Lung (tissue), 12 donors: ENCODE results near the gene POLR1D. TPM values are rescaled to one million over a fixed set of nuclear protein-coding genes. Genes with fewer than 3 reads are reported as not detected.
A peak's percentile ranks its signal among the peaks of the same experiment; 100 is the strongest.

Experiments used
- ATAC-seq: fragments of 200-7000 bp; cut with Tn5 transposase; one replicate; pipeline ENCODE4 v1.9.1; 2020; ENCODE audit warnings: moderate number of reproducible peaks; ENCODE audit not compliant: insufficient read depth, low FRiP score
- DNase-seq, 3 donors: peaks; one replicate each; pipeline ENCODE4 v3.0.0-alpha.2; 2013 to 2017
- H3K27ac ChIP-seq, 2 donors: one replicate each; pipeline ENCODE4 v1.5.1; 2013; ENCODE audit warnings: mild to moderate bottlenecking in 2 of 2, moderate library complexity in 2 of 2, control low read depth in 1 of 2, inconsistent platforms in 1 of 2, low read depth in 1 of 2, low read length in 1 of 2
- H3K27me3 ChIP-seq, 3 donors: one replicate each; pipeline ENCODE4 v1.5.1; 2013; ENCODE audit warnings: low read length in 2 of 3; ENCODE audit not compliant: control insufficient read depth in 3 of 3, insufficient read depth in 3 of 3
- H3K36me3 ChIP-seq, 4 donors: one replicate each; pipeline ENCODE4 v1.5.1; 2013; ENCODE audit warnings: low read length in 4 of 4, mild to moderate bottlenecking in 1 of 4, moderate library complexity in 1 of 4; ENCODE audit not compliant: control insufficient read depth in 4 of 4, insufficient read depth in 4 of 4
- H3K4me1 ChIP-seq, 5 donors: one replicate each; pipeline ENCODE4 v1.5.1; 2013; ENCODE audit warnings: low read length in 5 of 5, mild to moderate bottlenecking in 2 of 5, moderate library complexity in 1 of 5; ENCODE audit not compliant: control insufficient read depth in 5 of 5, insufficient read depth in 5 of 5
- H3K4me3 ChIP-seq: one replicate; pipeline ENCODE4 v1.5.1; 2013; ENCODE audit warnings: mild to moderate bottlenecking, control low read depth, moderate library complexity
- H3K9ac ChIP-seq, 2 donors: one replicate each; pipeline ENCODE4 v1.5.1; 2013; ENCODE audit warnings: low read length in 2 of 2, control low read depth in 1 of 2; ENCODE audit not compliant: insufficient read depth in 1 of 2
- H3K9me3 ChIP-seq, 4 donors: one replicate each; pipeline ENCODE4 v1.5.1; 2013; ENCODE audit warnings: low read length in 3 of 4, mild to moderate bottlenecking in 1 of 4, moderate library complexity in 1 of 4; ENCODE audit not compliant: control insufficient read depth in 4 of 4, insufficient read depth in 3 of 4
- WGBS, 2 donors: extraction: QIAGEN DNeasy Blood & Tissue Kit; methylation state at CpG; one replicate each; pipeline ENCODE4 v1.1.7; 2013; 5-methylcytosine and 5-hydroxymethylcytosine counted together
- polyA plus RNA-seq, 2 donors: library from polyadenylated mRNA; stranded (reverse); fragments of 200-250 nt; gene quantifications; one replicate each; pipeline ENCODE4 v1.2.1, GENCODE V29; 2013
- total RNA-seq, 2 donors: library from RNA; depleted of rRNA in 1 of 2; stranded (reverse); fragments of >200 nt in 1 of 2; gene quantifications; one replicate each; pipeline ENCODE4 v1.2.1, GENCODE V29; 2014 to 2021
- TF ChIP-seq, protein P1 (sequence below): IDR thresholded peaks from 2 replicates; pipeline ENCODE4 v1.5.1; 2012; ENCODE audit warnings: mild to moderate bottlenecking; ENCODE audit errors: control extremely low read depth, extremely low read depth
- donor health status: control.
- donor health status: control.
- donor health status: Bipolar disorder and iron deficiency.
- donor health status: healthy.
- donor health status: DM: yes; HTN: yes; CAD: no.

The POLR1D gene
- total and polyA plus RNA-seq, 4 donors: 93.8 to 132 (median 104) TPM

DNA sequence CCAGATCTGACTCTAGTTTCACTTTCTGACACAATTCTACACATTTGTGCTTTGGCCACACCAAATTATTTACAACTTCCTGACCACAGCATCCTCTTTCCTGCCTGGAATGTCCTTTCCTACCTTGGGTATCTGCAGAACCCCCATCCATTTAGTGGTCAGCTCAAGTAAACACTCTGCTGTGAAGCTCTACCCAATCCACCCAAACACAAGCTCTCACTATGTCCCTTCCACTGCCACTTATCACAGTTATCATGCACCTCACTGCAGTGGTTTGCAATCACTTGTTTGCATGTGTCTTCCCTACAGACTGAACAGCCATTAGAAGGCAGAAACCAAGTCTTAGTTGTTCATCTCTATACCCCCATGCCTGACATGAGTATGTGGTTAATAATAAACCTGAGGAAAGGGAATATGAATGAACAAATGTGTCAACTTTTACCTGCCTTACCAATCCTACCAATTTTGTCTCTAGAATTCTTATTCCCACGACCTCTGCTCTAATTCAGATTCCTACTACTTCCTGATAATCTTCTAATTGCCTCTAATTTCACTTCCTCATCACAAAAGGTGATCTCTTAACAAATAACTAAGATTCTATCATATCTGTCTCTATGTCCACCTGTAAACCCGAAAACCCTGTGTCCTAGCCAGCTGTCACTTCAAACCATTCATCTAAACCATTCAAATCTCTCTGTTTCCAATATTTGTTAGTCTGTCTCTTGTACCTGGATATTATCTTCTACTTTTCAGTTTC is 26.5 kb upstream of the POLR1D start:
- no peak overlapping the region for H3K4me3 ChIP-seq
- no peak for ATAC-seq
- 74 to 87% methylated on average over 2 of the region's 2 CpGs for WGBS, 2 donors
- H3K9me3 ChIP-seq: no peaks in the 10 kb centered on the region
- no peaks in the 10 kb centered on the region for H3K27me3 ChIP-seq
- TF ChIP-seq, protein P1, sequence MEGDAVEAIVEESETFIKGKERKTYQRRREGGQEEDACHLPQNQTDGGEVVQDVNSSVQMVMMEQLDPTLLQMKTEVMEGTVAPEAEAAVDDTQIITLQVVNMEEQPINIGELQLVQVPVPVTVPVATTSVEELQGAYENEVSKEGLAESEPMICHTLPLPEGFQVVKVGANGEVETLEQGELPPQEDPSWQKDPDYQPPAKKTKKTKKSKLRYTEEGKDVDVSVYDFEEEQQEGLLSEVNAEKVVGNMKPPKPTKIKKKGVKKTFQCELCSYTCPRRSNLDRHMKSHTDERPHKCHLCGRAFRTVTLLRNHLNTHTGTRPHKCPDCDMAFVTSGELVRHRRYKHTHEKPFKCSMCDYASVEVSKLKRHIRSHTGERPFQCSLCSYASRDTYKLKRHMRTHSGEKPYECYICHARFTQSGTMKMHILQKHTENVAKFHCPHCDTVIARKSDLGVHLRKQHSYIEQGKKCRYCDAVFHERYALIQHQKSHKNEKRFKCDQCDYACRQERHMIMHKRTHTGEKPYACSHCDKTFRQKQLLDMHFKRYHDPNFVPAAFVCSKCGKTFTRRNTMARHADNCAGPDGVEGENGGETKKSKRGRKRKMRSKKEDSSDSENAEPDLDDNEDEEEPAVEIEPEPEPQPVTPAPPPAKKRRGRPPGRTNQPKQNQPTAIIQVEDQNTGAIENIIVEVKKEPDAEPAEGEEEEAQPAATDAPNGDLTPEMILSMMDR: no peak
- H3K4me1 ChIP-seq: peaks cover 0 to 23% (median 0%) of the 10 kb centered on the region in 5 donors
- DNase-seq: no peak
- H3K36me3 ChIP-seq: no peaks in the 10 kb centered on the region
- H3K27ac ChIP-seq: no peak overlapping the region
- H3K9ac ChIP-seq: no peak overlapping the region

DNA sequence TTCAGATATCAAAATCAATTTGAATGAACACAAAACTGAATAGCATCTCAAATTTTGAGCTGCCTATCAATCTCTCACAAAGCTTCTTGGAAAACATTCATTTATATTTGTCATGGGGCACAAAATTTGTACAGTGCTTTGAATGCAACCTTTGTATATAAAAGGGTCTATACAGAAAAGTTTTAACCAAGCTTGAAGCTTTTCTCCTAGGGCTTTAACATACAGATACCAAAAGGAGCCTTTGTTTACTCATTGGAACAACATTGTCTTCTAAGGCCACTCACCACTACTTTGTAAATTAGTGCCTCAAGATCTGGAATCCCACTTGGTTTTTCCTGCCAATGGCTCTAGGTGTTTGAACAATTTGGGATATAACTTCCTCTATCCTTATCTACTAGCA is 22.6 kb upstream of the POLR1D start:
- DNase-seq (no peak), ATAC-seq (no peak)
- Histone ChIP-seq H3K4me3 (no peak overlapping the region), H3K4me1 (peaks cover 0 to 21% (median 0%) of the 10 kb centered on the region in 5 donors), H3K9me3 (no peaks in the 10 kb centered on the region), H3K9ac (no peak overlapping the region), H3K27me3 (no peaks in the 10 kb centered on the region), H3K36me3 (no peaks in the 10 kb centered on the region), H3K27ac (peak overlapping the region in 1 of 2 donors; percentile 21)
- TF ChIP-seq, protein P1: no peak

DNA sequence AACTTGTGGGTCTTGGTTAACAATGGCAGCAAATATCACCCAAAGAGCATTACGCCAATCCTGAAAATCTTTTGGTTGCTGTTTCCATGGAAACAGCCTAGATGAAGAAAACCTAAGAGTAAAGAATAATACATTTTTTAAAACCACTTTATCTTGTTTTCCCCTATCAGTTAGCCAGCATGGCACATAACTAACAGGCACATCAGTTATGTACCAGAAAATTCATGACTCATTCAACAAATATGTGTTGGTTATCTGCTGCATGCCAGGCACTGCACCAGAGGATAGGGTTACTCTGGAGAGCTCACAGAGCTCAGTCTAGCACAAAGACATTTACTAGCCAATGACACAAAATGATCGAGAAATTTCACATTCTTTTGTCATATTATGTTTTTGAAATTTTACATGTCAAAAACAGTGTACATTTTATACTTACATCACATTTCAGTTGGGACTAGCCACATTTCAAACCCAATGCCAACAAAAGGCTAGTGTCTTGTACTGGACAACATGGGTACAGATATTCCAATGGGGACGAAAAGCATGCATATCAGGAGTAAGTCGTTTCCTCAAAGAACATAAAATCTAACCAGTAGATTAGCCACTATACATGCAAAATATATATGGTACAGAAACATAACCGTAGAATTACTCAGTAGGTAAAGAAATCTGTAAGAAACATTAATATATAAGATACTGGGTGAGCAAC is 21.7 kb upstream of the POLR1D start:
- no peaks in the 10 kb centered on the region for H3K9me3 ChIP-seq
- no peaks in the 10 kb centered on the region for H3K36me3 ChIP-seq
- 76 to 82% methylated on average over 5 of the region's 5 CpGs for WGBS, 2 donors
- no peak overlapping the region for H3K27ac ChIP-seq
- H3K27me3 ChIP-seq: no peaks in the 10 kb centered on the region
- H3K4me3 ChIP-seq: no peak overlapping the region
- TF ChIP-seq, protein P1: no peak
- peaks cover 0 to 18% (median 0%) of the 10 kb centered on the region in 5 donors for H3K4me1 ChIP-seq
- no peak overlapping the region for H3K9ac ChIP-seq
- peak; percentile 79 for ATAC-seq
- no peak for DNase-seq
